ENCODE data around the gene KLHL11. TPM values are rescaled to one million over a fixed set of nuclear protein-coding genes. Genes with fewer than 3 reads are reported as not detected.

KLHL11 gene
- total and polyA plus RNA-seq, 9 of the 15 experiments (the other 6 are each of a cell fraction or from before 2014, with no cell fraction given): 0.20 to 17.0 (median 10.3) TPM

DNA sequence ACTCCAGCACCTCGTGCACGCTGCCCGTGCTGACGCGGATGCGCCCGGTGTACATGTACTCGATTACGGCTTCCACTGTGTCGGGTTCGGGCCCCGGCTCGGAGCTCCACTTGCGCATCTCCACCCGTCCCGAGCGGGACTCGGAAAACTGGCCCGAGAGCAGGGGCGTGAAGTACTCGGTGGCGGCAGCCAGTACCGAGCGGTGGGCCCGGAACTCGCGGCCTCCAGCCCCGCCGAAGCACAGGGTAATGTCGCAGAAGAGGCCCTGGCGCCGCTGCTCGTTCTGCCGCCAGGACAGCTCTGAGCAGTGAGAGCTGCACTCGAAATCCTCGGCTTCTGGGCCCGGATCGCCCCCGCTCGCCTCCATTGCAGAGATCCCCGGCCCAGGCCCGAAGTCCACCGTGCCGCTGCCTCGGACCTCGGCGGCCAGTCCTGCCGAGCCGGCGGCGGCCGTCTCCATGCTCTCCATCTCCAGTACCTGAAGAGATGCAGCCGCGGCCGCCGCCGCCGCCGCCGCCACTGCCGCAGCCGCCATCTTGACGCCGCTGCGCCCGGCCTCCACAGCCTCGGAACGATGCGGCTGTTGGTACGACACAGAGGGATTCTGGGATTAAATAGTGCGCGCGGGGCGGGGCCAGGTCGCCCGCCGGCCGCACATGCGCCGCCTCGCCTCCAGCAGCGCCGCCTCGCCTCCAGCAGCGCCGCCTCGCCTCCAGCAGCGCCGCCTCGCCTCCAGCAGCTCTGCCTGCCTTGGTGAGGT, at the start of gene KLHL11 (continued):
- peak; percentile 60 for TF ChIP-seq RBBP5 (IDR thresholded peaks at IDR 0.05; ENCODE audit: borderline replicate concordance, insufficient read depth, low read length, poor library complexity, severe bottlenecking)
- no peak for TF ChIP-seq ZNF12 (CRISPR knock-in tag; IDR thresholded peaks at IDR 0.05)
- TF ChIP-seq KDM2B (CRISPR knock-in tag; IDR thresholded peaks at IDR 0.05): no peak; the same call in 1 of the 2 replicates
- no peak for TF ChIP-seq XRCC3 (IDR thresholded peaks at IDR 0.05)
- TF ChIP-seq, protein P1, sequence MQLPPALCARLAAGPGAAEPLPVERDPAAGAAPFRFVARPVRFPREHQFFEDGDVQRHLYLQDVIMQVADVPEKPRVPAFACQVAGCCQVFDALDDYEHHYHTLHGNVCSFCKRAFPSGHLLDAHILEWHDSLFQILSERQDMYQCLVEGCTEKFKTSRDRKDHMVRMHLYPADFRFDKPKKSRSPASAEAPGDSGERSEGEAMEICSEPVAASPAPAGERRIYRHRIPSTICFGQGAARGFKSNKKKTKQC (CRISPR knock-in tag; IDR thresholded peaks at IDR 0.05): peak; percentile 19
- TF ChIP-seq, protein P2, sequence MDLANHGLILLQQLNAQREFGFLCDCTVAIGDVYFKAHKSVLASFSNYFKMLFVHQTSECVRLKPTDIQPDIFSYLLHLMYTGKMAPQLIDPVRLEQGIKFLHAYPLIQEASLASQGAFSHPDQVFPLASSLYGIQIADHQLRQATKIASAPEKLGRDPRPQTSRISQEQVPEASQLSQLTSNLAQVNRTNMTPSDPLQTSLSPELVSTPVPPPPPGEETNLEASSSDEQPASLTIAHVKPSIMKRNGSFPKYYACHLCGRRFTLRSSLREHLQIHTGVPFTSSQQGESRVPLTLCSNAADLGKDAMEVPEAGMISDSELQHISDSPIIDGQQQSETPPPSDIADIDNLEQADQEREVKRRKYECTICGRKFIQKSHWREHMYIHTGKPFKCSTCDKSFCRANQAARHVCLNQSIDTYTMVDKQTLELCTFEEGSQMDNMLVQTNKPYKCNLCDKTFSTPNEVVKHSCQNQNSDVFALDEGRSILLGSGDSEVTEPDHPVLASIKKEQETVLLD (IDR thresholded peaks at IDR 0.05): no peak
- TF ChIP-seq EWSR1 (IDR thresholded peaks at IDR 0.05; ENCODE audit: borderline replicate concordance, low read depth, partially characterized antibody): no peak
- no peak for TF ChIP-seq SMARCA4 (IDR thresholded peaks at IDR 0.05)
- no peak for TF ChIP-seq MTF1 (CRISPR knock-in tag; IDR thresholded peaks at IDR 0.05; ENCODE audit: borderline replicate concordance)
- TF ChIP-seq, protein P3, sequence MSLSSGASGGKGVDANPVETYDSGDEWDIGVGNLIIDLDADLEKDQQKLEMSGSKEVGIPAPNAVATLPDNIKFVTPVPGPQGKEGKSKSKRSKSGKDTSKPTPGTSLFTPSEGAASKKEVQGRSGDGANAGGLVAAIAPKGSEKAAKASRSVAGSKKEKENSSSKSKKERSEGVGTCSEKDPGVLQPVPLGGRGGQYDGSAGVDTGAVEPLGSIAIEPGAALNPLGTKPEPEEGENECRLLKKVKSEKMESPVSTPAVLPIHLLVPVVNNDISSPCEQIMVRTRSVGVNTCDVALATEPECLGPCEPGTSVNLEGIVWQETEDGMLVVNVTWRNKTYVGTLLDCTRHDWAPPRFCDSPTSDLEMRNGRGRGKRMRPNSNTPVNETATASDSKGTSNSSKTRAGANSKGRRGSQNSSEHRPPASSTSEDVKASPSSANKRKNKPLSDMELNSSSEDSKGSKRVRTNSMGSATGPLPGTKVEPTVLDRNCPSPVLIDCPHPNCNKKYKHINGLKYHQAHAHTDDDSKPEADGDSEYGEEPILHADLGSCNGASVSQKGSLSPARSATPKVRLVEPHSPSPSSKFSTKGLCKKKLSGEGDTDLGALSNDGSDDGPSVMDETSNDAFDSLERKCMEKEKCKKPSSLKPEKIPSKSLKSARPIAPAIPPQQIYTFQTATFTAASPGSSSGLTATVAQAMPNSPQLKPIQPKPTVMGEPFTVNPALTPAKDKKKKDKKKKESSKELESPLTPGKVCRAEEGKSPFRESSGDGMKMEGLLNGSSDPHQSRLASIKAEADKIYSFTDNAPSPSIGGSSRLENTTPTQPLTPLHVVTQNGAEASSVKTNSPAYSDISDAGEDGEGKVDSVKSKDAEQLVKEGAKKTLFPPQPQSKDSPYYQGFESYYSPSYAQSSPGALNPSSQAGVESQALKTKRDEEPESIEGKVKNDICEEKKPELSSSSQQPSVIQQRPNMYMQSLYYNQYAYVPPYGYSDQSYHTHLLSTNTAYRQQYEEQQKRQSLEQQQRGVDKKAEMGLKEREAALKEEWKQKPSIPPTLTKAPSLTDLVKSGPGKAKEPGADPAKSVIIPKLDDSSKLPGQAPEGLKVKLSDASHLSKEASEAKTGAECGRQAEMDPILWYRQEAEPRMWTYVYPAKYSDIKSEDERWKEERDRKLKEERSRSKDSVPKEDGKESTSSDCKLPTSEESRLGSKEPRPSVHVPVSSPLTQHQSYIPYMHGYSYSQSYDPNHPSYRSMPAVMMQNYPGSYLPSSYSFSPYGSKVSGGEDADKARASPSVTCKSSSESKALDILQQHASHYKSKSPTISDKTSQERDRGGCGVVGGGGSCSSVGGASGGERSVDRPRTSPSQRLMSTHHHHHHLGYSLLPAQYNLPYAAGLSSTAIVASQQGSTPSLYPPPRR (CRISPR knock-in tag; IDR thresholded peaks at IDR 0.05; ENCODE audit: borderline replicate concordance): no peak
- no peak for TF ChIP-seq JUNB (CRISPR knock-in tag; conservative IDR thresholded peaks at IDR 0.05)
- TF ChIP-seq HMG20A (CRISPR knock-in tag; conservative IDR thresholded peaks at IDR 0.05): no peak
- no peak for TF ChIP-seq HNRNPK (IDR thresholded peaks at IDR 0.05; ENCODE audit: low read depth, low read length, poor library complexity, severe bottlenecking)
- TF ChIP-seq, protein P4, sequence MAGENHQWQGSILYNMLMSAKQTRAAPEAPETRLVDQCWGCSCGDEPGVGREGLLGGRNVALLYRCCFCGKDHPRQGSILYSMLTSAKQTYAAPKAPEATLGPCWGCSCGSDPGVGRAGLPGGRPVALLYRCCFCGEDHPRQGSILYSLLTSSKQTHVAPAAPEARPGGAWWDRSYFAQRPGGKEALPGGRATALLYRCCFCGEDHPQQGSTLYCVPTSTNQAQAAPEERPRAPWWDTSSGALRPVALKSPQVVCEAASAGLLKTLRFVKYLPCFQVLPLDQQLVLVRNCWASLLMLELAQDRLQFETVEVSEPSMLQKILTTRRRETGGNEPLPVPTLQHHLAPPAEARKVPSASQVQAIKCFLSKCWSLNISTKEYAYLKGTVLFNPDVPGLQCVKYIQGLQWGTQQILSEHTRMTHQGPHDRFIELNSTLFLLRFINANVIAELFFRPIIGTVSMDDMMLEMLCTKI (IDR thresholded peaks at IDR 0.05; ENCODE audit: partially characterized antibody): no peak
- TF ChIP-seq WHSC1 (IDR thresholded peaks at IDR 0.05; ENCODE audit: low read length): no peak
- no peak for TF ChIP-seq TAL1 (IDR thresholded peaks at IDR 0.05)

Data from K562 (cell line).